CD14-positive monocyte (primary cell): ENCODE data around the gene CNGA3. TPM values are rescaled to one million over a fixed set of nuclear protein-coding genes. Genes with fewer than 3 reads are reported as not detected.
A peak's percentile ranks its signal among the peaks of the same experiment; 100 is the strongest.

Experiments used
- DNase-seq, 3 donors: peaks; one replicate each; pipeline ENCODE4 v3.0.0-alpha.2; 2011 to 2022
- H2AFZ ChIP-seq: 2 replicates; pipeline ENCODE4 v1.6.0; 2012; ENCODE audit warnings: mild to moderate bottlenecking, low read depth, low read length, inconsistent platforms; ENCODE audit not compliant: insufficient read depth, poor library complexity, severe bottlenecking
- H3K27ac ChIP-seq, 2 donors: 1 replicate in 1 of 2; 2 replicates in 1 of 2; pipeline ENCODE4 v1.5.1; 2012 to 2013; ENCODE audit warnings: low read length in 2 of 2, control low read depth in 1 of 2, inconsistent platforms in 1 of 2, low read depth in 1 of 2, mild to moderate bottlenecking in 1 of 2
- H3K27me3 ChIP-seq, 2 donors: one replicate each; pipeline versions ENCODE4 v1.6.0 to v1.6.1; 2011 to 2013; ENCODE audit warnings: low read length in 2 of 2; ENCODE audit not compliant: control insufficient read depth in 2 of 2, insufficient read depth in 2 of 2
- H3K36me3 ChIP-seq, 2 donors: replicated peaks in 1 of 2; 1 replicate in 1 of 2; 2 replicates in 1 of 2; pipeline versions ENCODE4 v1.5.1 to v1.6.1; 2012 to 2013; ENCODE audit warnings: low read length in 2 of 2, control low read depth in 1 of 2, inconsistent platforms in 1 of 2, mild to moderate bottlenecking in 1 of 2; ENCODE audit not compliant: insufficient read depth in 2 of 2, control insufficient read depth in 1 of 2
- H3K4me1 ChIP-seq, 2 donors: 1 replicate in 1 of 2; 2 replicates in 1 of 2; pipeline versions ENCODE4 v1.5.1 to v1.6.1; 2012 to 2013; ENCODE audit warnings: low read length in 2 of 2, control low read depth in 1 of 2, inconsistent platforms in 1 of 2, mild to moderate bottlenecking in 1 of 2, moderate library complexity in 1 of 2; ENCODE audit not compliant: insufficient read depth in 2 of 2, control insufficient read depth in 1 of 2
- H3K4me2 ChIP-seq: replicated peaks from 2 replicates; pipeline ENCODE3; 2012; ENCODE audit warnings: low read length, moderate library complexity, mild to moderate bottlenecking; ENCODE audit not compliant: poor library complexity, severe bottlenecking; ENCODE audit errors: extremely low read depth
- H3K4me3 ChIP-seq, 3 experiments: fragments of 200-600 bp in 1 of 3; sonication (generic) in 1 of 3; replicated peaks in 1 of 3; 1 replicate in 2 of 3; 2 replicates in 1 of 3; pipeline ENCODE4 v1.5.1; 2011 to 2013; ENCODE audit warnings: low read length in 3 of 3, mild to moderate bottlenecking in 3 of 3, control low read depth in 2 of 3, low read depth in 2 of 3, inconsistent platforms in 1 of 3, moderate library complexity in 1 of 3
- H3K79me2 ChIP-seq: 2 replicates; pipeline ENCODE4 v1.6.0; 2012; ENCODE audit warnings: mild to moderate bottlenecking, control low read depth, inconsistent platforms, low read length, moderate library complexity; ENCODE audit not compliant: insufficient read depth
- H3K9ac ChIP-seq: 2 replicates; pipeline ENCODE4 v1.6.0; 2017; ENCODE audit warnings: low read length, mild to moderate bottlenecking; ENCODE audit not compliant: insufficient read depth, poor library complexity, severe bottlenecking
- H3K9me3 ChIP-seq, 2 donors: replicated peaks in 1 of 2; 1 replicate in 1 of 2; 2 replicates in 1 of 2; pipeline versions ENCODE4 v1.5.1 to v1.6.1; 2012 to 2013; ENCODE audit warnings: low read length in 2 of 2, control low read depth in 1 of 2; ENCODE audit not compliant: control insufficient read depth in 1 of 2, insufficient read depth in 1 of 2
- H4K20me1 ChIP-seq: 2 replicates; pipeline ENCODE4 v1.6.0; 2012; ENCODE audit warnings: mild to moderate bottlenecking, low read length, control low read depth, moderate library complexity; ENCODE audit not compliant: insufficient read depth
- H3K27ac Mint-ChIP-seq, 7 donors: one replicate each; pipeline ENCODE4 v1.8.0; 2020; ENCODE audit warnings: mild to moderate bottlenecking in 7 of 7, mixed read lengths in 7 of 7, moderate library complexity in 6 of 7, inconsistent platforms in 2 of 7
- H3K27me3 Mint-ChIP-seq, 3 donors: one replicate each; pipeline ENCODE4 v1.8.0; 2021 to 2022; ENCODE audit warnings: low read depth in 3 of 3, mild to moderate bottlenecking in 3 of 3, mixed read lengths in 3 of 3, moderate library complexity in 3 of 3, inconsistent platforms in 1 of 3
- H3K36me3 Mint-ChIP-seq, 2 donors: one replicate each; pipeline ENCODE4 v1.8.0; 2020; ENCODE audit warnings: mixed read lengths in 2 of 2, inconsistent platforms in 1 of 2, mild to moderate bottlenecking in 1 of 2
- H3K4me1 Mint-ChIP-seq: one replicate; pipeline ENCODE4 v1.8.0; 2020; ENCODE audit warnings: mild to moderate bottlenecking, mixed read lengths
- H3K4me3 Mint-ChIP-seq, 2 donors: one replicate each; pipeline ENCODE4 v1.8.0; 2020; ENCODE audit warnings: mild to moderate bottlenecking in 2 of 2, mixed read lengths in 2 of 2, moderate library complexity in 1 of 2
- H3K9me3 Mint-ChIP-seq, 7 donors: one replicate each; pipeline ENCODE4 v1.8.0; 2020 to 2022; ENCODE audit warnings: mixed read lengths in 7 of 7, mild to moderate bottlenecking in 6 of 7, moderate library complexity in 6 of 7, inconsistent platforms in 2 of 7
- CTCF ChIP-seq: fragments of 200-600 bp; IDR thresholded peaks from one replicate; pipeline ENCODE4 v1.8.0; 2022; ENCODE audit warnings: antibody characterized with exemption, mild to moderate bottlenecking
- WGBS: methylation state at CpG from one replicate; pipeline ENCODE4 v1.1.5; 2013; ENCODE audit warnings: missing lambda C conversion rate; ENCODE audit not compliant: insufficient coverage; 5-methylcytosine and 5-hydroxymethylcytosine counted together
- intact Hi-C, 2 donors: fragments of 100-400 bp; cut with micrococcal nuclease; formaldehyde crosslinking; loops; one replicate each; pipeline versions ENCODE4 v1.15.0 to v1.15.1; 2023
- polyA plus RNA-seq, 3 donors: library from polyadenylated mRNA; depleted of rRNA in 1 of 3; unstranded in 2 of 3; stranded (reverse) in 1 of 3; fragments of 300-500 nt in 2 of 3; fragments of >200 nt in 1 of 3; fragmentation: Illumina TruSeq in 2 of 3; gene quantifications; 1 replicate in 2 of 3; 2 replicates in 1 of 3; pipeline ENCODE4 v1.2.3, GENCODE V29; 2012 to 2021

Gene CNGA3
- polyA plus RNA-seq, 3 donors, result not detected

- Histone ChIP-seq H3K4me3 (no peak overlapping the region), H3K9me3 (no peaks in the 10 kb centered on the region), H3K4me1 (no peaks in the 10 kb centered on the region), H3K27me3 (no peaks in the 10 kb centered on the region), H3K79me2 (no peaks in the 10 kb centered on the region), H3K27ac (no peak overlapping the region), H4K20me1 (no peaks in the 10 kb centered on the region), H3K36me3 (no peaks in the 10 kb centered on the region), H3K4me2 (no peak overlapping the region), H3K9ac (no peak overlapping the region), H2AFZ (no peak overlapping the region)
- 76% methylated on average over 4 of the region's 6 CpGs for WGBS
- H3K4me1 Mint-ChIP-seq, result no peaks in the 10 kb centered on the region
- DNase-seq, result no peak
- no peak overlapping the region for H3K27ac Mint-ChIP-seq
- H3K36me3 Mint-ChIP-seq, result no peaks in the 10 kb centered on the region
- H3K9me3 Mint-ChIP-seq, result no peaks in the 10 kb centered on the region
- no peak overlapping the region for H3K4me3 Mint-ChIP-seq
- intact Hi-C loops, result loop anchor here (5.0 to 10.0 kb wide), 3 partner anchors 576 to 678 kb away; no protein-coding TSS in a partner anchor
- peaks cover 9 to 19% (median 9%) of the 10 kb centered on the region in 3 donors for H3K27me3 Mint-ChIP-seq
- TF ChIP-seq CTCF, result no peak
These were observed 36.9 kb downstream of the CNGA3 start for GRCh38 chr2:98383166-98383565.

GRCh38 chr2:98385050-98385699 lies 38.9 kb downstream of the CNGA3 start:
- no peak overlapping the region for H3K9ac ChIP-seq
- no peak overlapping the region for H3K27ac ChIP-seq
- H2AFZ ChIP-seq, result no peak overlapping the region
- no peak overlapping the region for H3K4me3 ChIP-seq
- TF ChIP-seq CTCF, result peak; percentile 96
- no peaks in the 10 kb centered on the region for H3K79me2 ChIP-seq
- no peaks in the 10 kb centered on the region for H3K9me3 ChIP-seq
- peak; percentile 57 to 68 (median 66) for DNase-seq
- peaks cover 7 to 12% (median 9%) of the 10 kb centered on the region in 3 donors for H3K27me3 Mint-ChIP-seq
- H3K9me3 Mint-ChIP-seq, result no peaks in the 10 kb centered on the region
- no peak overlapping the region for H3K27ac Mint-ChIP-seq
- H3K4me3 Mint-ChIP-seq, result no peak overlapping the region
- no peaks in the 10 kb centered on the region for H3K36me3 Mint-ChIP-seq
- H4K20me1 ChIP-seq, result no peaks in the 10 kb centered on the region
- no peaks in the 10 kb centered on the region for H3K4me1 Mint-ChIP-seq
- H3K4me1 ChIP-seq, result no peaks in the 10 kb centered on the region
- H3K27me3 ChIP-seq, result no peaks in the 10 kb centered on the region
- intact Hi-C loops, result loop anchor here (2.0 to 10.0 kb wide), 3 partner anchors 578 to 680 kb away; no protein-coding TSS in a partner anchor
- no peak overlapping the region for H3K4me2 ChIP-seq
- no peaks in the 10 kb centered on the region for H3K36me3 ChIP-seq
- 8% methylated on average over 4 of the region's 7 CpGs for WGBS
